ENCODE measurements around the gene IFNAR2. TPM values are rescaled to one million over a fixed set of nuclear protein-coding genes. Genes with fewer than 3 reads are reported as not detected.

Gene IFNAR2
- polyA plus RNA-seq, 3 donors: 47.7 to 79.8 (median 59.5) TPM

GRCh38 chr21:33232291-33233034, 2.7 kb downstream of the IFNAR2 start:
- H3K36me3 Mint-ChIP-seq: peaks cover 34 to 35% of the 10 kb centered on the region in 2 donors
- no peaks in the 10 kb centered on the region for H3K9me3 ChIP-seq (replicated peaks in 1 of 2; ENCODE audit: control insufficient read depth in 1 of 2, insufficient read depth in 1 of 2, low read length in 2 of 2)
- intact Hi-C loops (cut with micrococcal nuclease): loop anchor here (5.0 kb wide), 2 partner anchors 35 kb away; partner anchors contain the start of gene IL10RB (in 2 of the 2)
- H3K9me3 Mint-ChIP-seq: no peaks in the 10 kb centered on the region
- peaks cover 54 to 75% of the 10 kb centered on the region in 2 donors for H3K4me1 ChIP-seq (ENCODE audit: control insufficient read depth in 1 of 2, insufficient read depth in 2 of 2, low read length in 2 of 2)
- H2AFZ ChIP-seq (ENCODE audit: insufficient read depth, low read depth, low read length, poor library complexity, severe bottlenecking): no peak overlapping the region
- no peak for TF ChIP-seq CTCF (IDR thresholded peaks at IDR 0.05)
- H3K27me3 ChIP-seq (ENCODE audit: control insufficient read depth in 2 of 2, insufficient read depth in 2 of 2, low read length in 2 of 2): no peaks in the 10 kb centered on the region
- peaks cover 32% of the 10 kb centered on the region for H4K20me1 ChIP-seq (ENCODE audit: insufficient read depth, low read length)
- peak overlapping the region; percentile 89 to 90 for H3K4me3 Mint-ChIP-seq
- H3K9ac ChIP-seq (ENCODE audit: insufficient read depth, low read length, poor library complexity, severe bottlenecking): peak overlapping the region; percentile 36
- 0% methylated on average over 1 of the region's 5 CpGs for WGBS (ENCODE audit: insufficient coverage)
- H3K4me2 ChIP-seq (replicated peaks; ENCODE audit: extremely low read depth, low read length, poor library complexity, severe bottlenecking): peak overlapping the region; percentile 85
- H3K27me3 Mint-ChIP-seq (ENCODE audit: low read depth in 3 of 3): peaks cover 0 to 3% (median 0%) of the 10 kb centered on the region in 3 donors
- peaks cover 61% of the 10 kb centered on the region for H3K4me1 Mint-ChIP-seq
- H3K27ac Mint-ChIP-seq: peak overlapping the region; percentile 76 to 92 (median 89)
- peak overlapping the region in 1 of 2 donors; percentile 95 for H3K27ac ChIP-seq (ENCODE audit: low read depth in 1 of 2, low read length in 2 of 2)
- peaks cover 77% of the 10 kb centered on the region for H3K79me2 ChIP-seq (ENCODE audit: insufficient read depth, low read length)
- peak overlapping the region in 2 of 3 experiments; percentile 92 to 99 for H3K4me3 ChIP-seq (replicated peaks in 1 of 3; ENCODE audit: low read depth in 2 of 3, low read length in 3 of 3)
- peak in 1 of 3 donors; percentile 23 for DNase-seq
- H3K36me3 ChIP-seq (replicated peaks in 1 of 2; ENCODE audit: control insufficient read depth in 1 of 2, insufficient read depth in 2 of 2, low read length in 2 of 2): peaks cover 6 to 21% of the 10 kb centered on the region in 2 donors

GRCh38 chr21:33234635-33235520, 5.1 kb downstream of the IFNAR2 start:
- no peaks in the 10 kb centered on the region for H3K9me3 ChIP-seq (replicated peaks in 1 of 2; ENCODE audit: control insufficient read depth in 1 of 2, insufficient read depth in 1 of 2, low read length in 2 of 2)
- DNase-seq: peak; percentile 33 to 62 (median 45)
- H3K4me3 ChIP-seq (replicated peaks in 1 of 3; ENCODE audit: low read depth in 2 of 3, low read length in 3 of 3): no peak overlapping the region
- WGBS (ENCODE audit: insufficient coverage): 100% methylated on average over 2 of the region's 3 CpGs
- no peak overlapping the region for H3K9ac ChIP-seq (ENCODE audit: insufficient read depth, low read length, poor library complexity, severe bottlenecking)
- peaks cover 55% of the 10 kb centered on the region for H4K20me1 ChIP-seq (ENCODE audit: insufficient read depth, low read length)
- peak overlapping the region; percentile 52 to 87 (median 63) for H3K27ac Mint-ChIP-seq
- intact Hi-C loops (cut with micrococcal nuclease): loop anchor here (5.0 kb wide), 2 partner anchors 32 to 38 kb away; partner anchors contain the start of gene IL10RB (in 2 of the 2)
- H3K4me2 ChIP-seq (replicated peaks; ENCODE audit: extremely low read depth, low read length, poor library complexity, severe bottlenecking): no peak overlapping the region
- peaks cover 68% of the 10 kb centered on the region for H3K4me1 Mint-ChIP-seq
- peaks cover 6 to 22% of the 10 kb centered on the region in 2 donors for H3K36me3 ChIP-seq (replicated peaks in 1 of 2; ENCODE audit: control insufficient read depth in 1 of 2, insufficient read depth in 2 of 2, low read length in 2 of 2)
- H3K27me3 Mint-ChIP-seq (ENCODE audit: low read depth in 3 of 3): peaks cover 0 to 2% (median 0%) of the 10 kb centered on the region in 3 donors
- H3K27ac ChIP-seq (ENCODE audit: low read depth in 1 of 2, low read length in 2 of 2): peak overlapping the region in 1 of 2 donors; percentile 56
- H3K36me3 Mint-ChIP-seq: peaks cover 43 to 50% of the 10 kb centered on the region in 2 donors
- TF ChIP-seq CTCF (IDR thresholded peaks at IDR 0.05): no peak
- no peak overlapping the region for H3K4me3 Mint-ChIP-seq
- H3K27me3 ChIP-seq (ENCODE audit: control insufficient read depth in 2 of 2, insufficient read depth in 2 of 2, low read length in 2 of 2): no peaks in the 10 kb centered on the region
- no peaks in the 10 kb centered on the region for H3K9me3 Mint-ChIP-seq
- peaks cover 99% of the 10 kb centered on the region for H3K79me2 ChIP-seq (ENCODE audit: insufficient read depth, low read length)
- H3K4me1 ChIP-seq (ENCODE audit: control insufficient read depth in 1 of 2, insufficient read depth in 2 of 2, low read length in 2 of 2): peaks cover 62 to 82% of the 10 kb centered on the region in 2 donors
- no peak overlapping the region for H2AFZ ChIP-seq (ENCODE audit: insufficient read depth, low read depth, low read length, poor library complexity, severe bottlenecking)
